Measurements from ENCODE around the gene OR6S1. TPM values are rescaled to one million over a fixed set of nuclear protein-coding genes. Genes with fewer than 3 reads are reported as not detected.

Gene OR6S1
- total and polyA plus RNA-seq, 2 of the 8 experiments (the other 6 are each of a cell fraction or from before 2014, with no cell fraction given): not detected

GRCh38 chr14:20617138-20618003 lies 24.1 kb downstream of the OR6S1 start (continued):
- TF ChIP-seq CHD7 (IDR thresholded peaks at IDR 0.05; ENCODE audit: insufficient replicate concordance, low read length) (no peak), NANOG (IDR thresholded peaks at IDR 0.05; ENCODE audit: insufficient read depth, low read depth, low read length, poor library complexity, severe bottlenecking) (no peak), SIN3A (conservative IDR thresholded peaks at IDR 0.05 in 1 of 2, IDR thresholded peaks at IDR 0.05 in 1 of 2; ENCODE audit: low read depth in 1 of 2, low read length in 2 of 2) (no peak), BCL11A (IDR thresholded peaks at IDR 0.05; ENCODE audit: low read depth in 2 of 2, low read length in 2 of 2) (no peak)
